ENCODE results near the gene VPS33B. TPM values are rescaled to one million over a fixed set of nuclear protein-coding genes. Genes with fewer than 3 reads are reported as not detected.
A peak's percentile ranks its signal among the peaks of the same experiment; 100 is the strongest.

VPS33B gene
- total RNA-seq, 1 donor from 2014 or later: 6.1 TPM

DNA sequence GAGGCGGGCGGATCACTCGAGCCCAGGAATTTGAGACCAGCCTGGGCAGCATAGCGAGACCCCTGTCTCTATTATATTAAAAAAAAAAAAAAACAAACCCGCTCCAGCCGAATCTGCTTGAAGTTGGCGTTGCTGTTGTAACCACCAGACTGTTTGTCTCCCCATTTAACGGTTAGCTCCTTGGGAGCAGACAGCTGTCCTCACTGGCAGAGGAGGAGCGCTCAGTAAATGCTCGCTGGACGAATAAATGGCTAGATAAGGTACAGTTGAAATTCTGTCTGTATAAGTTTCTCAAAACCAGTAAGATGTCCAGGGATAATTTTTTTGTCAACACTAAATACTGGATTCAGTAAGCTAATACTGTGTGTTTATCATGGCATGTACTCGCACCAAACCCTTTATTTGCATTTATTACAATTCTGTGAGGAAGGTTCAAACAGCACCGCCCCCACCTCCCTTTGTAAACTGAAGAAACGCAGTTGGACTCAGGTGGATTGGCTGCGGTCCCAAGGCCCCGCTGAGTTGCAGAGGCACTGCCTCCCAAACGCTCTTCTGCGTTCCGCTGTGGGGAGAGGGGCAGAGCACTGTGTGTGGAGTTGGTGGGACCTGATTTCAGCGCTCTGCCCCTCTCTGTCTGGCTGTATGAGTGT, 66.6 kb downstream of the VPS33B start:
- no peak for DNase-seq
- ATAC-seq: no peak

DNA sequence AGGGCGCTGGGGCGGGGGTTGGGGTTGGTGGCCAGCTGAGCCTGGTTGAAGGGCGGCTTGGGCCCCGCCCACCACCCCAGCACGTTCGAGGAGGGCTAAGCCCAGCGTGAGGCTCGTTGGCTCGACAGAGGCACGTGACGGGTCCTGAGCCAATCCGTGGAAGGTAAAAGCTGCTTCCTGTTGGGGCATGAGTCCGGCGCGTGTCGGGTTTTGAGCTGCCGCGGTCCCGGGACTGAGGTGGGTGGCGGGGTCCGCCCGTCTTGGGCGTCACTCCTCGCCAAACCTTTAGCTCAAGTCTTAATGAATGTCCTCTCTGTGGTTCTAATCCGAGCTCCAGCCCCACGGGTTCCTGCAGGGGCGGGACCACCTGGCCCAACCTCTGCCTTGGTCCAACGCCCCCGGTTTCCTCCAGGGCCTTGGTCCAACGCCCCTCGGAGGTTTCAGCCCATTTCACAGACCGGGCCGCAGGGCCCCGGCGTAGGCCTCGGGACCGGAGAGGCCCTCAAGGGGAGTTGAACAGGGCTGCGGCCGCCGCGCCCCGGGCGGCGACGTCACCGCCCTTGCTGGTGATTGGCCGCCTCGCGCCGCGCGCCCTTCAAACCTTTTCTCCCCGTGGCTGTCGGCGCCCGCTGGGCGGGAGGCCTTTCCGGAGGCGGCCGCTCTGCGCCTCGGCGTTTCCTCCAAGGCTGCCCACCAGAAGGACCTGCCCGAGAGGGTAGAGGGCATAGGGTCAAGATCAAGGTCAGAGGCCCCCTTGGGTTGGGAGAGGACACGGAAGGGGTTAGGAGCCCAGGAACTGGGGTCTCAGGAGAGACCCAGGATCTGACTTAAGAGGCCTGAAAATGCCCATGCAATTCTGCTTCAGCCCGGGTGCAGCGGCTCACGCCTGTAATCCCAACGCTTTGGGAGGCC, 67.4 kb downstream of the VPS33B start, which contains the start of gene RCCD1:
RCCD1 (plus strand) TSS at position 173 of the 912 bp plus-strand sequence. CDS start 1,851 bp downstream, outside the sequence.
- ATAC-seq (peak; percentile 92), DNase-seq (peak; percentile 96)
- intact Hi-C loops (cut with micrococcal nuclease): no loop called here

More for the DNA sequence above, 66.6 kb downstream of the VPS33B start:
- intact Hi-C loops (cut with micrococcal nuclease): no loop called here

DNA sequence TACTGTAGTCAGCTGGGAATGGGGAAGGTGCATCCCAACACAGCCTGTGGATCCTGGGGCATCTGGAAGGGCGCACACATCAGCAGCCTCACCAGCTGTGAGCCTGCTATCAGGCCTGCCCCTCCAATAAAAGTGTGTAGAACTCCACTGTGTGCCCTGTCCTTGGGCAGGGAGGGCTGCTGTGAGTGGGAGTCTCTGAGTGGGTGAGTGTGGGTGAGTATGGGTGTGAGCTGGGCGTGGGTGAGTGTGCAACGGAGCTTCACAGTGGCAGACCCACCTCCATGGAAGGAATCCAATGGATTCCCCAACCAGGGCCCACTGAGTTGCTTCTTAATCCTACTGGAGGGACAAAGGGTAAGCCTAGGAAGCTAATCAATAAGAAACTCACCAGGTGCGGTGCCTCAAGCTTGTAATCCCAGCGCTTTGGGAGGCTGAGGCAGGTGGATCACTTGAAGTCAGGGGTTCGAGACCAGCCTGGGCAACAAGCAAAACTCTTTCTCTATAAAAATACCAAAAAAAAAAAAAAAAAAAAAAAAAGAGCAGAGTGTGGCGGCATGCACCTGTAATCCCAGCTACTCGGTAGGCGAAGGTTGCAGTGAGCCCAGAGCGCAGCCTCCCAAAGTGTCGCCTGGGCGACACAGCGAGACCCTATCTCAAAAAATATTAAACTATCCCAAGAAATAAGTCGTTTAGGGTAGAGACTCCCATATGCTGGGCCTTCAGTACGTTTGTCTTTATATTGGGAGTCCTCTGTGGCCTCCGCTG, 68.3 kb downstream of the VPS33B start:
- intact Hi-C loops (cut with micrococcal nuclease): no loop called here
- no peak for DNase-seq
- ATAC-seq: no peak

DNA sequence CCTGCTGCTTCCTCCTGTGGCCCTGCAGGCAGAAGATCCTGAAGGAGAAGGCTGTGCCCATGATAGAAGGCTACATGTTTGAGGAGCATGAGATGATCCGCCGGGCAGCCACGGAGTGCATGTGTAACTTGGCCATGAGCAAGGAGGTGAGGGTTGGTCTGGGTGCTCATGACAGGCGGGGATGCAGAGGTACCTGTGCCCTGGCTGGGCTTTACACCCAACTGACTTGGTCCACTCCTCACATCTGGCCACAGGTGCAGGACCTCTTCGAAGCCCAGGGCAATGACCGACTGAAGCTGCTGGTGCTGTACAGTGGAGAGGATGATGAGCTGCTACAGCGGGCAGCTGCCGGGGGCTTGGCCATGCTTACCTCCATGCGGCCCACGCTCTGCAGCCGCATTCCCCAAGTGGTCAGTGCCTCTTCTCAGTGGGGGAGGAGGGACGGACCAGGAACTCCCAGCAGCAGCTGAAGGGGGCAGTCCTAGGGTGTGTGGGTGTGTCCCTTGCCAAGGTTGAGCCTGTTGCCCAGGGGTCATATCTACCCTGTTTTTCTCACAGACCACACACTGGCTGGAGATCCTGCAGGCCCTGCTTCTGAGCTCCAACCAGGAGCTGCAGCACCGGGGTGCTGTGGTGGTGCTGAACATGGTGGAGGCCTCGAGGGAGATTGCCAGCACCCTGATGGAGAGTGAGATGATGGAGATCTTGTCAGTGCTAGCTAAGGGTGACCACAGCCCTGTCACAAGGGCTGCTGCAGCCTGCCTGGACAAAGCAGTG, 69.3 kb downstream of the VPS33B start:
- ATAC-seq (no peak), DNase-seq (no peak)
- intact Hi-C loops (cut with micrococcal nuclease): no loop called here

DNA sequence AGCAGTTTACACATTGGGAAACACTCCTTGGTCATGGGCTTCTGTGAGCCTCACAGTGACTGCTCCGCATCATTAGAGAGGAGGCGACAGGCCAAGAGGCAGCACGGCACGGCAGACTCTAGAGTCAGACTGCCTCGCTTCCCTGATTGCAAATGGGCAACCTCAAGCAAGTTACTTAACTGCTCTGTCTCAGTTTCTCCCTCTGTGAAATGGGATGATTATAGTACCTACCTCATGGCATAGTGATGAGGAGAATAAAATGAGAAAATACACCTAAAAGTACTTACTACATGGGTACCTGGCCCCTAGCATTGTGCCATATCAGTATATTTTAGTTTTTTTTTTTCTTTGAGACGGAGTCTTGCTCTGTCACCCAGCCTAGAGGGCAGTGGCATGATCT, 71.7 kb downstream of the VPS33B start:
- intact Hi-C loops (cut with micrococcal nuclease): no loop called here
- ATAC-seq (no peak), DNase-seq (no peak)

DNA sequence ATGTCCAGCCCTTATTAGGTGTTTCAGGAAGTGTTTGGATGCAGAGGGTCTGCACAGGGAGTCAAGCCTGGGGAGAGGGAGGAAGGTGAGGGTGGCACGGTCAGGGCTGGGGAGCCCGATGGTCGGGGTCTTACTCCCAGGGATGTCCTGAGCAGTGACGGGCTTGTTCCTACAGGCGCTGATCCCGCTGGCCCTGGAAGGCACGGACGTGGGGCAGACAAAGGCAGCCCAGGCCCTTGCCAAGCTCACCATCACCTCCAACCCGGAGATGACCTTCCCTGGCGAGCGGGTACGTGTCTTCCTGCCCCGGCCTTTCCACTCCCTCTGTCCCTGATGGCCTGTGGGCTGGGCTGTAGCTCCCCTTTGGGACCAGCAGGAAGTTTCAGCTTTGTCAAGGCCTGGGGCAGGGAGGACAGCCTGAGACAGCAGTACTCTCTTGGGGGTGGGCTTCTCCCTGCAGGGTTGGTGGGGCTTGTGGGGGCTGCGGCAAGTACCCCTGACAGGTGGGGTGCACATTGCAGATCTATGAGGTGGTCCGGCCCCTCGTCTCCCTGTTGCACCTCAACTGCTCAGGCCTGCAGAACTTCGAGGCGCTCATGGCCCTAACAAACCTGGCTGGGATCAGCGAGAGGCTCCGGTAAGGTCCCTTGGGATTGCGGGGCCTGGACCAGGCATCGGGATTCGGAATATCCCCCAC, 72.3 kb downstream of the VPS33B start:
- DNase-seq (no peak), ATAC-seq (no peak)
- intact Hi-C loops (cut with micrococcal nuclease): no loop called here

Other genes starting within 250 kb of the VPS33B start
- 49.9 TPM for gene FURIN, start 154.0 kb downstream of the VPS33B start, total RNA-seq
- gene FES, start 138.1 kb downstream of the VPS33B start, total RNA-seq: 15.4 TPM
- gene MAN2A2, start 119.3 kb downstream of the VPS33B start, total RNA-seq: 146 TPM
- gene HDDC3, start 90.0 kb downstream of the VPS33B start, total RNA-seq: 15.0 TPM
- 24.4 TPM for gene UNC45A, start 87.3 kb downstream of the VPS33B start, total RNA-seq
- 11.5 TPM for gene RCCD1, start 67.7 kb downstream of the VPS33B start, total RNA-seq
- 3.3 TPM for gene PRC1, start 28.1 kb downstream of the VPS33B start, total RNA-seq
- 2.5 TPM for gene SV2B, start 77.7 kb upstream of the VPS33B start, total RNA-seq

All from left ventricle myocardium superior (tissue), 1 donor.